HG03045 (cell line): ENCODE measurements around the gene FADS2.
A peak's percentile ranks its signal among the peaks of the same experiment; 100 is the strongest.

Experiments used
- ATAC-seq: cut with Tn5 transposase; IDR thresholded peaks from one replicate; pipeline ENCODE4 v1.9.1; 2021; ENCODE audit warnings: mild to moderate bottlenecking, moderate library complexity; ENCODE audit not compliant: unreplicated experiment

Gene FADS2

DNA sequence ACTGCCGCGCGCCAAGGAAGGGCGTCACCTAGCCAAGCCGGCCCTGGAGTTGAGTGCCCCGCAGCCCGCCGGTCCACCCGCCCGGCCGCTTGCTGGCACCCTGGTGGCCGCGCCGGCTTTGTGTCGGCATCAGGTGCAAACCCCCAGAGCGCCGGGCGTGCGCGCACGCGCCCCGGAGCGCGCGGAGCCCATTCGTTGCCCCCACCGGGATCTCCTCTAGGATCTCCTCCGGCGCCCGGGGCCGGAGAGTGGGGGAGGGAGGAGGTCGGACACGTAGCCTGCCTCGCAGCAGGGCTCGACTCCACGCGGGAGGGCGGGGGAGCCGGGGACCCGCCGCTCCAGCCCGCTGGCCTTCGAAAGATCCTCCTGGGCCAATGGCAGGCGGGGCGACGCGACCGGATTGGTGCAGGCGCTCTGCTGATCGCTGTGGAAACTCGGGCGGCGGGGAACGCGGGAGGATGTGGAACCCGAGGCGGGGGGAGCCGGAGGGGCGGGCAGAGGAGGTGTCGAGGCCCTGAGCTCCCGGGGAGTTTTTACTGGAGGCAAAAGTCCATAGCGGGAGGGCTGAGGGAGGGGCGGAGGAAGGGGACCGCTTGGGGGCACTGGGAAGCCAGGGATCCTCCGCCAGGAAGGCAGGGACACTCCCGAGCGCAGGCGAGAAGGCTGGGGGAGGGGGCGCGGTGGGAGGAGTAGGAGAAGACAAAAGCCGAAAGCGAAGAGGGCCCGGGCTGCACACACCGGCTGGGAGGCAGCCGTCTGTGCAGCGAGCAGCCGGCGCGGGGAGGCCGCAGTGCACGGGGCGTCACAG lies at the start of gene FADS2:
Gene FADS2, plus strand, starts transcription at position 730 of the 808 bp plus-strand sequence. CDS start 91 bp downstream, outside the sequence.
- peak; percentile 70 for ATAC-seq

DNA sequence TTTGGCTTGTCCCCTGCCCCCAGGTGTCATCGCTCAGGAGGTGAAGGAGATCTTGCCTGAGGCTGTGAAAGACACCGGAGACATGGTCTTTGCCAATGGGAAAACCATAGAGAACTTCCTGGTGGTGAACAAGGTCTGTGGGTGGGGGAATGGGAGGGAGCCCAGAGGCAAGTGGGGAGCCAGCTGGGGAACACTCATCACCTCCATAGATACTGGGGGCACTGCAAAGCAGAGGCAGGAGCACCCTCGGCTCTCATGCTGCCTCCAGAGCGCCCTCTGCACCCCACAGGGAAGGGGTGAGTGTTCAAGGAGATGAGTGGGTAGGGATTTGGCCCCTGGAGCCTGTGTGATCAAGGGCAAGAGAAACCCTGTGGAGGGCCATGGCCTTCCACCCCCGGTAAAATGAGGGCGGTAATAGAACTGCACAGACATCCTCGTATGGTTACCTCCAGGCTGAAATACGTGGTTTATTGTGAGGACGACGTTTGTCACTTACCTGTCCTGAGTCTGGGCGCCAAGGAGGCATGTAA lies 49.7 kb upstream of the FADS2 start:
- ATAC-seq = no peak

DNA sequence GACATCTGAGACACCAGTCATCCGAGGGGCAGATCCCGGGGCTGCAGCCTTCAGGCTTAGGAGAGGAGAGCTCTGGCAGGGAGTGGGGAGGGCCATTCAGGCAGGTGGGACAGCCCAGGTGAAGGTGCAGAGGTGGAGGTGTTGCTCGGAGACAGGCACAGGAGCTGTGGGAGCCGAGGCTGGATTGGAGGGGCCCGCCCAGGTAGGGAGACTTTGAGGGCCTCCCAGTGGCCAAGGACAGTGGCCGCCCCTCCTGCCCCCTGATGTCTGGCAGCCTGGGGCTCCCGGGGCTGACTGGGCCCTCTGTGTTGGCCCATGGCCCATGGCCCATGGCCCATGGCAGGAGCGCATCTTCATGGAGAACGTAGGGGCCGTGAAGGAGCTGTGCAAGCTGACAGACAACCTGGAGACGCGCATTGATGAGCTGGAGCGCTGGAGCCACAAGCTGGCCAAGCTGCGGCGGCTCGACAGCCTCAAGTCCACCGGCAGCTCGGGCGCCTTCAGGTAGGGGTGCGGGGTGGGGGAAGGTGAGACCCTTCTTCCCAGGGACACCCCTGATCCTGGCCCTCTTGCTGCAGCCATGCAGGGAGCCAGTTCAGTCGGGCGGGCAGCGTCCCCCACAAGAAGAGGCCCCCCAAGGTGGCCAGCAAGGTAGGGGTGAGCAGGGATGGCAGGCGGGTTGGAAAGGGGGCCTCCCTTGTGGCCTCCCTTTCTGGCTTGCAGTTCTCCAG lies 49.0 kb upstream of the FADS2 start:
- ATAC-seq = no peak

DNA sequence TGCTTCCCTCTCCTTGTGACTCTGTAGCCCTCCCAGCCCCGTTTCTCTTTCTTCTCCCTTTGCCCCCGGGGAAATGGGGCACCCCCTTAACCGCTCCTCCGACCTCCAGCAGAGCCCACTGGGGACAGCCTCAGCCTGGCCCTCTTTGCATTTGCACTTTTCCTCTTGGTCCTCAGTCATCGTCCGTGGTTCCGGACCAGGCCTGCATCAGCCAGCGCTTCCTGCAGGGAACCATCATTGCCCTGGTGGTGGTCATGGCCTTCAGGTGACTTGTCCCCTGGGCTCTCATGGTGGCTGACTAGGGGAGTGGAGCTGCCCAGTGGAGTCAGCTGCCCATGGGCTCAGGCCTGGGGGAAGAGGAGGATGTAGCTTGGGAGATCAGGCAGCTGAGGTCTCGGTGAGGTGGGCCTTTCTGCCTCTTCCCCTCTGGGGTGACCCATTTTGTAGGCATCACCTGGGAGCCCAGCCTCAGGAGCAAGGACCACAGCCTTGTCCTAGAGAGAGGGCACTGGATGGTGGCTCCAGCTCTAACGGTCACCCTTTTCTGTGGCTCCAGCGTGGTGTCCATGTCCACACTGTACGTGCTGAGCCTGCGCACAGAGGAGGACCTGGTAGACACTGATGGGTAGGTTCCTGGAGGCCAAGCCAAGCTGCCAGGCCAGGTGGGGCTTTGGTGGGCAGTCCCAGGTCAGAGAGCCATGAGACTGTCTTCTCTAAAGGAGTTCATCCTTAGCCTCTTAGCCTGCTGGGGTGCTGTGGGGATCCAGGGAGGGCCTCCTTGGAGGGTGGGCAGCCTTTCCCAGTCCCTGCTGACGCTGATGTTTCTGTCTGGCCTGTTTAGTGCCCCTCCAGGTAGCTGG lies 48.2 kb upstream of the FADS2 start:
- no peak for ATAC-seq

DNA sequence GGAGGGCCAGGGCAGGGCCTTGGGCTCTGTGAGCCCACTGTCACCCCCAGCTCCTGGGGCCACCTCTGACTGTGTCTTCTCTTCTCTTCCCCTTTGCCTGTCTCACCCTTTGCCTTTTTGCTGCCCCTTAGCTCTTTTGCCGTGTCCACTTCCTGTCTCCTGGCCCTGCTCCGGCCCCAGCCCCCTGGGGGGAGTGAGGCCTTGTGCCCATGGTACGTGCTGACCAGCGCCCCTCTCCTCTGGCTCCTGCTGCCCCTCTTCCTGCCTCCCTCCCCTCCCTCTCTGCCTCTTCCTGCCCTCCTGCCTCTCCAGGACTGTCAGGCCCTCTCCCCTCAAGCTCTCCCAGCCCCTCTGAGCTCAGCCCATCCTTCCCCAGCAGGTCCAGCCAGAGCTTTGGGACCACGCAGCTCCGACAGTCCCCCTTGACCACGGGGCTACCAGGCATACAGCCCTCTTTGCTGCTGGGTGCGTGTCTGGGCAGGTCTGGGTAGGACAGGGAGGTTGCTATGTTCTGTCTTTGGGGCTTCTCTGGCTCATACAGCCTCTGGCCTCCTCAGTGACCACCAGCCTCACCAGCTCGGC lies 47.4 kb upstream of the FADS2 start:
- no peak for ATAC-seq

DNA sequence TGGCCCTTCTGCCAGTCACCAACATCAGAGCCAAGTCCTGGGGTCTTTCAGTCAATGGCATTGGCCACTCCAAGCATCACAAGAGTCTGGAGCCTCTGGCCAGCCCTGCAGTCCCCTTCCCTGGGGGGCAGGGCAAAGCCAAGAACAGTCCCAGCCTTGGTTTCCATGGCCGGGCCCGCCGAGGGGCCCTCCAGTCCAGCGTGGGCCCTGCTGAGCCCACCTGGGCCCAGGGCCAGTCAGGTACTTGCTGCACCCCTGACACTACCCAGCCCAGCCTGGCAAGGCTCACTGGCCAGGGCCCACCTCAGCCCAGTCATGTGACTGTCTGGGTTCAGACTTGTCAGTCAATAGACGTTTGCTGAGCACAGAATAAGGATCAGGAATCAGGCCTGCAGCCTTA lies 46.5 kb upstream of the FADS2 start:
- no peak for ATAC-seq

DNA sequence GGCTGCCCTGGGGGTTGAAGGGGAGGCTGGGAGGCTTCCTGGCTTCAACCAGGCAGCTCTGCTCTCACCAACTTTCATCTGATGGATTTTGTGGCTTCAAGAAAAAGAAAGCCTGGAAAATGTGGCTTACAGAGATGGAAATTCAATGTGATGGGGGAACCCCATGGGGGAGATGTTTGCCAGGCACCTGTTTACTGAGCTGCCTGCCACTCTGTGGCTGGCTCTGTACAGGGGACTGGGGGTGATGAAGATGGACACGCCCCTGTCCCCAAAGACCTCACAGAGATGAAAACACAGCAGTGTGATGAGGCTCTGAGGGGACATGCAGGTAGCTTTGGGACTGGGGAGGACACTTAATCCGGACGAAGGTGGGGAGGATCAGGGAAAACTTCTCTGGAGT lies 45.8 kb upstream of the FADS2 start:
- ATAC-seq = no peak

DNA sequence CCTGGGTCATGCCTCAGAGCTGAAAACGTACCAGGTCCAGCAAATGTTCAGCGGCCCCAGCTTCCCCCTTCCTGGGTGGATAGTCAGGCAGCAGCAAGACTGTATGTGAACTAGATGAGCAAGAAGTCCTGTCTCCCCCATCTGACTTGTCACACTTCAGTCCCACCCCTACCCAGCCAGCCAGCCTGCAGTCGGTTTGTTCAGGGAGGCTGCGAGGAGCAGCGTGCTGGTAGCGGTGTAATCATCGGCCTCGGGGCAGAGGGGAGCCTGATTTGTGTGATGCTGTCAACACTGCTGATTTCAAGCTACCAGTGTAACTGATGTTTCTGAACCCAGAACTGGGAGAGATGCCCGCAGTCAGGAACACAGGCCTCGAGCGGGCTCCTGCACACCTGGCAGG lies 45.3 kb upstream of the FADS2 start:
- no peak for ATAC-seq

DNA sequence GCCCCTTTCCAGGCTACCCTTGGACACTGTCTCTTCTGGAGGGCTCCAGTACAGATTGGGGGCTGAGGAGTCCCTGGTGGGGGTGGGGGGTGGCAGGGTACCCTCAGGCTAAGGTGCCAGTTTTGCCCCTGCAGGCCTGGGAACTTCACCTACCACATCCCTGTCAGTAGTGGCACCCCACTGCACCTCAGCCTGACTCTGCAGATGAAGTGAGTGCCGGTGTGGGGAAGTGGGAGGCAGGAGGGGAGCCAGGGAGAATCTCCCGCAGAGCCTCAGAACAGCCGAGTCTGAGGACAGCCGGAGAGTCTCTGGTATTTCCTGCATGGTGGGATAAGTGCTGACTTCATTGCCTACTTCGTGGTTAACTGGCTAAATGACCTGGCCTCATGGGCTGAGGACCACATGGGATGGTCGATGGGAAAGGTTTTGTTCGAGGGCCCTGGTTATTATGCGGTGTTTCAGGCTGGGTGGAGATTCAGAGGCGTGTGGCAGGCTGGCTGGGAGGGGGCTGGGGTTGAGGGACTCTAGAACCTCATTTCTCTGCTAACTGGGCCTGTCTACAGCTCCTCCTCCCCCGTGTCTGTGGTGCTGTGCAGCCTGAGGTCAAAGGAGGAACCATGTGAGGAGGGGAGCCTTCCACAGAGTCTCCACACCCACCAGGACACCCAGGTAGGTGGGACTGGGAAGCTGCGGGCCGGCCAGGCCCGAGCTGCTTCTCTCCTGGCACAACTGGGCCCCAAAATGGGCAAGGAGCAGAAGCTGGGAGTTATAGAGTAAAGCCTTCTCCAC lies 44.2 kb upstream of the FADS2 start:
- ATAC-seq = no peak

DNA sequence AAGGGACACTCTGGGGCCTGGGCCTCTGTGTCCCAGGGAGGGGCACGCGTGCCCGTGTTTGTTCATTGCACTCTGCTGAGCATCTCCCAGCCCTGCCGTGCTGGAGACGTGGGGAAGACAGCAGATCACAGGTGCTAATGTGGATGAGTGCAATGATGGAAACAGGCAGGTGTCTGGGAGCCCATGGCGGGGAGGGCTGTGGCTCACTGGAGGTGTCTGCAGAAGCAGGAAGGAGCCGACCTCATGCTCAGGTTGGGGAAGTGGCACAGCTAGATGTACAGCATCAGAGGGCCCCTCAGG lies 43.6 kb upstream of the FADS2 start:
- ATAC-seq = no peak

DNA sequence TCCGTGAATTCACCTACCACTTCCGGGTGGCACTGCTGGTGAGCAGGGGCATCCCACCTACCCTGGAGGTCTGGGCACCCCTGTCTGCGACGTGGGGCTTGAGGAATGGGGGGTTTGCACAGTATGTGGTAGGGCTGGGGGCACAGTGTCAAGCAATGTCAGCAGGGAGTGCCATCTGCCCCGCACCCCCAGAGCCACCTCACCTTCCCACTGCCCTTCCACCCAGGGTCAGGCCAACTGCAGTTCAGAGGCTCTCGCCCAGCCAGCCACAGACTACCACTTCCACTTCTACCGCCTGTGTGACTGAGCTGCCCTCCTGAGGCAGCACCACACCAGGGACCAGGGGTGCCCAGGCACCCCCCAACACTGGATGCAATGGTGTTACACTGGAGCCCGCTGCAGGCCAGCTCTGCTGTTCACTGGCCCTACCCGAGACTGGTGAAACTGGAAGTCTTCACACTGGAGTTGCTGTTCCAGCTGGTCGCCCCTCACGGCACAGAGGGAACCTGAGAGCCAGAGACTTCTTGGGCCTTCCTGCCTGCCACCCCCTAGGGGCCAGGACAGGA lies 42.2 kb upstream of the FADS2 start:
- ATAC-seq = no peak

DNA sequence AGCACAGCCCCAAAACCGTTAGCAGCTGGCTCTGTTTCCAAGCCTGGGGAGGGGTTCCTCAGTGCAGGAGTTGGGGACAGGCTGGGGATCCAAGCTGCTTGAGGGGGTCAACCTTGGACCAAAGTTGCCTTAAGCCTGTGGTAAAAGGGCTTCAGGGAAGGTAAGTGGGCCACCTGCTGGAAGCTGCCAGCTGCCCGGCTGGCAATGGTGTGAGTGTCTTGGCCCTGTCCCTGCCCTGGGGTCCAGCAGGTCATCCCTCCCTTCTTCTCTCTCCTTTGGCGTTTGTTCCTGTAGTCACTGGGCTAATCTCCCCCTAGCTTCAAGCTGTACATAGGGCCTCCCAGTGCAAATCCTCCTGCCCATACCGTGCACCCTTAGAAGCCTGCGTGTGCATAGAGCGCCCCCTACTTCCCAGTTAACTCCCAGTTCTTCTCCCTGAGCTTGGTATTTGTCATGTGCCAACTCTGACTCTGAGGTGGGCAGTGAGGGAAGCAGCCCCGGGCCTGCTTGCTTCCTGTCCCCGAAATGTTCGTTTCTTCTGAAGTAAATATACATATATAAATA lies 40.1 kb upstream of the FADS2 start:
- no peak for ATAC-seq

DNA sequence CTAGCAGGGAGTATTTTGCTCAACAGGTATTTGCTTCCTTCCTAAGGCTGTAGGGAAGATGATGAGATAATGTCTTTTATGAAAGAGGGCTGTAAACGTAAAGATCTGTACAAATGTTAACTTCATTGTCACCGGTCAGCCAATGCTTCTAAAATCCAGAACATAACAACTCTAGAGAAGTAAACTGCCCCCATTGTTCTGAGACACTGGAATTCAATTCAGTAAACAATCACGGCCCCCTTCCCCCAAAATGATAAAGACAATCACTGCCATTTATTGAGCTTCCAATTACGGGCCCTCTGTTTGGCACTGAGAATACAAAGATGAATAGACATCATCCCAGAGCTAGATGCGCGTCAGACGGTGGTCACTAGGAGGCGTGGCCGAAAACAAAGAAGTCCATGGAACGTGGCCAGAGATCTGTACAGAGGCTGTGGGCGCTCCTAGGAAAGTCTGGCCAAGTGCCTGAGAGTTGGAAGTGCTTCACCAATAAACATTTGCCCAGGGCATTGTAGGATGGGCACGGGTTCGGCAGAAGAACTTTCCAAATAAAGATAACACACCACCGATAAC lies 36.3 kb upstream of the FADS2 start:
- ATAC-seq = peak; percentile 17

DNA sequence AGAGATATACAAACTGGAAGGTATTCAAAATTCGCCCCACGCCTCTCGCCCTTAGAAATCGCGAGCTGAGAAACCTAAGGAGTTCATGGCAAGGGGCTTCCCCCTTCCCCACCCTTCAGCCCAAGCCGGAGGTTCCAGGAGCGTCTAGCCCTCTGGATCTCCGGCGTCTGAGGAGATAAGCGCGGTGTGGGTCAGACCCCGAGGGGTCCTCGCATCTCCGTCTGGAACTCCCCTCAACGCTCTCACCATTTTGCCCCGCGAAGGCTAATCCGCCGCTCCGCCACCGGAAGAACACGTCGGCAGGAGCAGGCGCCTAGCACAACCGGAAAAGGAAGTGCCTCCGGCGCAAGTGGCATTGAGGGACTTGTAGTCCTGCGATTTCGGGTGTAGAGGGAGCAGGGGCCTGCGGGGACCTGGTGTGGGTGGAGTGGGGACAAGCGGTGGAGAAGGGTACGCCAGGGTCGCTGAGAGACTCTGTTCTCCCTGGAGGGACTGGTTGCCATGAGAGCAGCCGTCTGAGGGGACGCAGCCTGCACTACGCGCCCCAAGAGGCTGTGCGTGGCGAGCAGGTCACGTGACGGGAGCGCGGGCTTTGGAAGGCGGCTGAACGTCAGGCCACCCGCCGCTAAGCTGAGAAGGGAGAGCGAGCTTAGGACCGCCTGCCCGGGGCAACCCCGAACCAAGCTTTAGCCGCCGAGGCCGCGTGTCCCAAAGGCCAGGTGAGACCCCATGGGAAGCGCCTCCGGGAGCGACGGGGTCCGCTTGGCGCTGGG lies 35.6 kb upstream of the FADS2 start, which contains the start of the genes FEN1 and TMEM258:
Gene FEN1, plus strand, starts transcription at position 602 of the 773 bp plus-strand sequence. CDS start 2,451 bp downstream, outside the sequence.
Gene TMEM258, minus strand, starts transcription at position 290 of the 773 bp plus-strand sequence. Its CDS starts 41 bp downstream, at position 249.
- peak; percentile 86 for ATAC-seq

DNA sequence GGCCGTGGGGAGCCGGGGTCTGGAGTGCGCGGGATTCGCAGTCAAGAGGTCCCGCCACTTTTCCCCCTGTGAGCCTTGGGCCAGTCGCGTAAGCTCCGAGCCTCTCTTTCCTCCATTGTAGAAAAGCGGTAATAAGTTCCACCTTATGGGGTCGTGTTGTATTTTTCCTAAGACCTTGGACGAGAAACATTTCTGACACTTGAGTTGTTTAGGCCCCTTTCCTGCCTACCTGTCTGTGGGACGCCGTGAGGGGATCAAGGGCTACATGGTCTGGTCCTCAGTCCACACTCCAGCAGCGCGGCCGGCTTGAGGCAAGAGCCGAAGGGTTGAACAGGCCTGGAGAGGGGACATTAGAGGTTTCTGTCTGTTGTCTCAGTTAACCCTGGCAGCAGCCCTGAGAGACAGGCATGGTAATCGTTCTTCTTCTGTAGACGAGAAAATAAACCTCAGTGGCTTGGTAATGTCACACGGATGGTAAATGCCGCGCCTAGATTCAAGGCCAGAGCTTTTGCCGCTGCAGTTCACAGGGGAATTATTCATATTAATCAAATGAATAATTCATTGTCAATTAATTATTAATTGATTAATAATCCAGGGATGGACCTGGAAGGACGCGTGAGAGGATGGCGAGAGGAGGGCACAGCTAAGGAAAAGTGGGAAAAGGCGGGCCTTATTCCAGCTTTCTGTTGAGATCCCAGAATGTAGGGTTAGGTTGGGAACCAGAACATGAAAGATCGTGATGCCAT lies 34.8 kb upstream of the FADS2 start:
- ATAC-seq = no peak

DNA sequence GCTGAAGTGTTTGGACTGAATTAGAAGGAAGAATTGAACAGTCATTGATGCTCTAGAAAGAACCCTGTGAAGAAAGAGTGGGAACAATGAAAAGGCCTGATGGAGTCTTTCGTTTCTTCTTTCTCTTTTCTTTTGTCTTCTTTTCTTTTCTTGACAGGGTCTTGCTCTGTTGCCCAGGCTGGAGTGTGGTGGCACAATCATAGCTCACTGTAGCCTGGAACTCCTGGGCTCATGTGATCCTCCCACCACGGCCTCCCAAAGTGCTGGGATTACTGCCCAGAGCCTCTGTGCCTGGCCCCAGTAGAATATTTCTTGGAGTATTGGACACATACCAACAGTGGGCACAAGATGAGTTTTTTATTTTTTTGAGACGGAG lies 34.3 kb upstream of the FADS2 start:
- no peak for ATAC-seq

DNA sequence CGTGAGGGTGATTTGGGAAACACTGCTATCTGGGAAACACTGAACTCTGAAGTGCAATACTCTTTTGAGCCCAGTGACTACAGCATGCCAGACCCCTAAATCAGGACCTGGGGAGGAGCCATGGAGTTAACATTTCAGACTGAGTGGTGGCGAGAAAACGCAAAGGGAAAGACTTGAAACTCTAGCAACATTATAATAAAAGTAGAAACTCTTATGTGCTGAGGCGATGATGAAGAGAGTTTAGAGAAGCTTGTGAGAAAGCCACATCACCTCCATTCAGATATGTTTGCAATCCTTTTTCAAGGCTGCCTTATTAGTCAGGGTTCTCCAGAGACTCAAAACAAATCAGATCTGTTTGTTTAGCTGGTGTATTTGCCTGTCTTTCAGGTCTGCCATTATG lies 33.5 kb upstream of the FADS2 start:
- ATAC-seq = no peak
